IMR-90 (cell line): Measurements from ENCODE around the gene PTBP1.

Experiments
- CTCF ChIP-seq: conservative IDR thresholded peaks from 2 replicates; pipeline ENCODE4 v1.5.1; 2012; ENCODE audit warnings: mild to moderate bottlenecking, low read depth, low read length, improper control_type of control experiment
- FOS ChIP-seq: fragments of 150-350 bp; IDR thresholded peaks from 2 replicates; pipeline ENCODE4 v1.6.1; 2016; ENCODE audit warnings: low read depth, low read length
- RCOR1 ChIP-seq: IDR thresholded peaks from 2 replicates; pipeline ENCODE4 v1.6.1; 2012; ENCODE audit warnings: mild to moderate bottlenecking, low read length, improper control_type of control experiment; ENCODE audit not compliant: insufficient replicate concordance
- SMC3 ChIP-seq: fragments of 150-350 bp; IDR thresholded peaks from 2 replicates; pipeline ENCODE4 v1.6.1; 2016; ENCODE audit warnings: low read depth, mild to moderate bottlenecking, antibody characterized with exemption, low read length, moderate library complexity

- TF ChIP-seq FOS (no peak), SMC3 (no peak), RCOR1 (no peak), CTCF (no peak)
Measured at GRCh38 chr19:855142-855541, 57.9 kb downstream of the PTBP1 start.
